Lung (tissue), 12 donors: ENCODE data around the gene RBM18. TPM values are rescaled to one million over a fixed set of nuclear protein-coding genes. Genes with fewer than 3 reads are reported as not detected.

Source experiments
- ATAC-seq: fragments of 200-7000 bp; cut with Tn5 transposase; one replicate; pipeline ENCODE4 v1.9.1; 2020; ENCODE audit warnings: moderate number of reproducible peaks; ENCODE audit not compliant: insufficient read depth, low FRiP score
- DNase-seq, 3 donors: peaks; one replicate each; pipeline ENCODE4 v3.0.0-alpha.2; 2013 to 2017
- H3K27ac ChIP-seq, 2 donors: one replicate each; pipeline ENCODE4 v1.5.1; 2013; ENCODE audit warnings: mild to moderate bottlenecking in 2 of 2, moderate library complexity in 2 of 2, control low read depth in 1 of 2, inconsistent platforms in 1 of 2, low read depth in 1 of 2, low read length in 1 of 2
- H3K27me3 ChIP-seq, 3 donors: one replicate each; pipeline ENCODE4 v1.5.1; 2013; ENCODE audit warnings: low read length in 2 of 3; ENCODE audit not compliant: control insufficient read depth in 3 of 3, insufficient read depth in 3 of 3
- H3K36me3 ChIP-seq, 4 donors: one replicate each; pipeline ENCODE4 v1.5.1; 2013; ENCODE audit warnings: low read length in 4 of 4, mild to moderate bottlenecking in 1 of 4, moderate library complexity in 1 of 4; ENCODE audit not compliant: control insufficient read depth in 4 of 4, insufficient read depth in 4 of 4
- H3K4me1 ChIP-seq, 5 donors: one replicate each; pipeline ENCODE4 v1.5.1; 2013; ENCODE audit warnings: low read length in 5 of 5, mild to moderate bottlenecking in 2 of 5, moderate library complexity in 1 of 5; ENCODE audit not compliant: control insufficient read depth in 5 of 5, insufficient read depth in 5 of 5
- H3K4me3 ChIP-seq: one replicate; pipeline ENCODE4 v1.5.1; 2013; ENCODE audit warnings: mild to moderate bottlenecking, control low read depth, moderate library complexity
- H3K9ac ChIP-seq, 2 donors: one replicate each; pipeline ENCODE4 v1.5.1; 2013; ENCODE audit warnings: low read length in 2 of 2, control low read depth in 1 of 2; ENCODE audit not compliant: insufficient read depth in 1 of 2
- H3K9me3 ChIP-seq, 4 donors: one replicate each; pipeline ENCODE4 v1.5.1; 2013; ENCODE audit warnings: low read length in 3 of 4, mild to moderate bottlenecking in 1 of 4, moderate library complexity in 1 of 4; ENCODE audit not compliant: control insufficient read depth in 4 of 4, insufficient read depth in 3 of 4
- CTCF ChIP-seq: IDR thresholded peaks from 2 replicates; pipeline ENCODE4 v1.5.1; 2012; ENCODE audit warnings: mild to moderate bottlenecking; ENCODE audit errors: control extremely low read depth, extremely low read depth
- WGBS, 2 donors: extraction: QIAGEN DNeasy Blood & Tissue Kit; methylation state at CpG; one replicate each; pipeline ENCODE4 v1.1.7; 2013; 5-methylcytosine and 5-hydroxymethylcytosine counted together
- polyA plus RNA-seq, 2 donors: library from polyadenylated mRNA; stranded (reverse); fragments of 200-250 nt; gene quantifications; one replicate each; pipeline ENCODE4 v1.2.1, GENCODE V29; 2013
- total RNA-seq, 2 donors: library from RNA; depleted of rRNA in 1 of 2; stranded (reverse); fragments of >200 nt in 1 of 2; gene quantifications; one replicate each; pipeline ENCODE4 v1.2.1, GENCODE V29; 2014 to 2021
- donor health status: control.
- donor health status: control.
- donor health status: Bipolar disorder and iron deficiency.
- donor health status: healthy.
- donor health status: DM: yes; HTN: yes; CAD: no.

Gene RBM18
- total and polyA plus RNA-seq, 4 donors = 5.5 to 20.5 (median 12.4) TPM

DNA sequence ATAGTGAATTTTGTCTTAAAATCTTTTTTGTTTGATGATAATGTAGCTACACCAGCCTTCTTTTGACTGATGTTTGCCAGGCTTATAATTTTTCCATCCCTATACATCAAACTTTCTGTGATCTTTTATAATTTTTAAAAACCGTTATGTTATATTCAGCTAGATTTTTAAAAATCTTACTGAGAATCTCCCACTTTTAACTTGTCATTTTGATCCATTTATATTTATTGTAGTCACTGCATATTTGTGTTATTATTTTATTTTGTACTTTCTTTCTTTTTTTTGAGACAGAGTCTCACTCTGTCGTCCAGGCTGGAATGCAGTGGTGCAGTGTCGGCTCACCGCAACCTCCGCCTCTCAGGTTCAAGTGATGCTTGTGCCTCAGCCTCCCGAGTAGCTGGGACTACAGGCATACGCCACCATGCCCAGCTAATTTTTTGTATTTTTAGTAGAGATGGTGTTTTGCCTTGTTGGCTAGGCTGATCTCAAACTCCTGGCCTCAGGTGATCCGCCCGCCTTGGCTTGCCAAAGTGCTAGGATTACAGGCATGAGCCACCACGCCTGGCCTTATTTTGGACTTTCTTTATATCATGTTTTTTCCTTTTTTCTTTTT is 12.8 kb upstream of the RBM18 start:
- Histone ChIP-seq H3K9ac (no peak overlapping the region), H3K4me3 (no peak overlapping the region), H3K36me3 (peaks cover 4 to 17% (median 13%) of the 10 kb centered on the region in 4 donors), H3K9me3 (peaks cover 0 to 6% (median 1%) of the 10 kb centered on the region in 4 donors), H3K27me3 (no peaks in the 10 kb centered on the region), H3K27ac (no peak overlapping the region), H3K4me1 (peaks cover 0 to 13% (median 0%) of the 10 kb centered on the region in 5 donors)
- 98 to 99% methylated on average over 10 of the region's 10 CpGs for WGBS, 2 donors
- no peak for ATAC-seq
- DNase-seq = no peak
- no peak for TF ChIP-seq CTCF

DNA sequence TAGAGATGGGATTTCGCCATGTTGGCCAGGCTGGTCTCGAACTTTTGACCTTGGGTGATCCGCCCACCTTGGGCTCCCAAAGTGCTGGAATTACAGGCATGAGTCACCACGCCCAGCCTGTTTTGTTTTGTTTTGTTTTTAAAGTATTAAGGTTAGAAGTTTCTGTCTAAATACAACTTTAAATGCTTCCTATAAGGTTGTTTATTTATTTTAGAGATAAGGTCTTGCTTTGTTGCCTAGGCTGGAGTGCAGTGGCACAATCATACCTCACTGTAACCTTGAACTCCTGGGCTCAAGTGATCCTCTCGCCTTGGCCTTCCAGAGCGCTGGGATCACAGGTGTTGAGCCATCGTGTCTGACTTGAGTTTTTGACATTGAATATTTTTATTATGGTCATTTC is 11.5 kb upstream of the RBM18 start:
- Histone ChIP-seq H3K9me3 (peaks cover 0 to 6% (median 1%) of the 10 kb centered on the region in 4 donors), H3K27ac (no peak overlapping the region), H3K36me3 (peaks cover 6 to 19% (median 14%) of the 10 kb centered on the region in 4 donors), H3K27me3 (no peaks in the 10 kb centered on the region), H3K9ac (no peak overlapping the region), H3K4me1 (peaks cover 0 to 11% (median 0%) of the 10 kb centered on the region in 5 donors), H3K4me3 (no peak overlapping the region)
- TF ChIP-seq CTCF = no peak
- ATAC-seq = no peak
- 96 to 97% methylated on average over 7 of the region's 7 CpGs for WGBS, 2 donors
- no peak for DNase-seq

GRCh38 chr9:122274055-122274454 is 9.4 kb upstream of the RBM18 start:
- H3K9me3 ChIP-seq = peaks cover 0 to 6% (median 1%) of the 10 kb centered on the region in 4 donors
- no peaks in the 10 kb centered on the region for H3K27me3 ChIP-seq
- WGBS, 2 donors = 92 to 97% methylated on average over 2 of the region's 2 CpGs
- H3K9ac ChIP-seq = no peak overlapping the region
- H3K27ac ChIP-seq = no peak overlapping the region
- H3K36me3 ChIP-seq = peaks cover 6 to 15% (median 12%) of the 10 kb centered on the region in 4 donors
- H3K4me1 ChIP-seq = peaks cover 0 to 13% (median 0%) of the 10 kb centered on the region in 5 donors
- H3K4me3 ChIP-seq = no peak overlapping the region
- ATAC-seq = no peak
- DNase-seq = no peak
- no peak for TF ChIP-seq CTCF
